ENCODE results near the gene GATB. TPM values are rescaled to one million over a fixed set of nuclear protein-coding genes. Genes with fewer than 3 reads are reported as not detected.

GATB gene
- total RNA-seq, 1 donor from 2014 or later = 17.7 TPM

DNA sequence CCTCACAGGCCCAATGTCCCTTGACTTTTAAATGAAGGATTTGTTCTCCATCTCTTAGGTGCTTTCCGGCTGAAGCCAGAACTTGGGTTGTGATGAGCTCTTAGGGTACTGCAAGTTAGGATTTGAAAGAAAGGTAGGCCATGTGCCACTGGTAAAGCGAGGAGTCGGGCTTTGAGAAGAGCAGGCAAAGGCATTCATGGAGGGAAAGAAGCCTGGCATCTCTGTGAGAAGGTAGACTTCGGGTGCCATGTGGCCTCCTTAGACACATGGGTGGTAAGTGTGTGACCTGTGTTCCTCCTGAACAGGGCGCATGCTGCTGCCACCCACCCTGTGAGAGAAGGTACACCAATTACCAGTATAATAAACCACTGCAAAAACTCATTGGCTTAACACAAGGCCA lies 102.9 kb downstream of the GATB start:
- TF ChIP-seq, protein P1, sequence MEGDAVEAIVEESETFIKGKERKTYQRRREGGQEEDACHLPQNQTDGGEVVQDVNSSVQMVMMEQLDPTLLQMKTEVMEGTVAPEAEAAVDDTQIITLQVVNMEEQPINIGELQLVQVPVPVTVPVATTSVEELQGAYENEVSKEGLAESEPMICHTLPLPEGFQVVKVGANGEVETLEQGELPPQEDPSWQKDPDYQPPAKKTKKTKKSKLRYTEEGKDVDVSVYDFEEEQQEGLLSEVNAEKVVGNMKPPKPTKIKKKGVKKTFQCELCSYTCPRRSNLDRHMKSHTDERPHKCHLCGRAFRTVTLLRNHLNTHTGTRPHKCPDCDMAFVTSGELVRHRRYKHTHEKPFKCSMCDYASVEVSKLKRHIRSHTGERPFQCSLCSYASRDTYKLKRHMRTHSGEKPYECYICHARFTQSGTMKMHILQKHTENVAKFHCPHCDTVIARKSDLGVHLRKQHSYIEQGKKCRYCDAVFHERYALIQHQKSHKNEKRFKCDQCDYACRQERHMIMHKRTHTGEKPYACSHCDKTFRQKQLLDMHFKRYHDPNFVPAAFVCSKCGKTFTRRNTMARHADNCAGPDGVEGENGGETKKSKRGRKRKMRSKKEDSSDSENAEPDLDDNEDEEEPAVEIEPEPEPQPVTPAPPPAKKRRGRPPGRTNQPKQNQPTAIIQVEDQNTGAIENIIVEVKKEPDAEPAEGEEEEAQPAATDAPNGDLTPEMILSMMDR (IDR thresholded peaks at IDR 0.05) = no peak
- intact Hi-C loops (cut with DNase I) = no loop called here
- no peak for DNase-seq

DNA sequence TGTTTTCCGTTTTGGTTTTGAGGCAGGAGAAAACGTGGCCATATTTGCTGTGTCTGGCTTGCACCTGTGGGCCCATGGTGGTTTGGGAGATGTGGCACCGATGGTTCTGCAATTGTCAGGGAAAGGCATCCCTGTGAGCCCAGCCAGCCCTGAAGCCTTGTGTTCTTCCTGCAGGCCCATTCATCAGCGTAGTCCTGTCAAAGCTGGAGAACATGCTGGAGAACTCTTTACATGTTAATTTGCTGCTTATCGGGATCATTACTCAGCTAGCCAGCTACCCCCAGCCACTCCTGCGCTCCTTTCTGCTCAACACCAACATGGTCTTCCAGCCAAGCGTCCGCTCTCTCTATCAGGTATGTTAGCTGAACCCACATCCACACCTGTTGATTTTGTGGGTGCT lies 104.7 kb downstream of the GATB start:
- H3K27me3 ChIP-seq = no peaks in the 10 kb centered on the region
- intact Hi-C loops (cut with DNase I) = no loop called here
- no peaks in the 10 kb centered on the region for H3K4me1 ChIP-seq
- H3K27ac ChIP-seq = no peak overlapping the region
- H3K4me3 ChIP-seq = no peak overlapping the region
- no peak for DNase-seq
- H3K36me3 ChIP-seq = peaks cover 5% of the 10 kb centered on the region
- no peaks in the 10 kb centered on the region for H3K9me3 ChIP-seq
- TF ChIP-seq, protein P1 (IDR thresholded peaks at IDR 0.05) = no peak
- no peak for ATAC-seq

More for the DNA sequence above, 102.9 kb downstream of the GATB start:
- Histone ChIP-seq H3K27ac (no peak overlapping the region), H3K27me3 (no peaks in the 10 kb centered on the region), H3K4me3 (no peak overlapping the region), H3K9me3 (no peaks in the 10 kb centered on the region), H3K36me3 (peaks cover 5% of the 10 kb centered on the region), H3K4me1 (no peaks in the 10 kb centered on the region)
- ATAC-seq = no peak

DNA sequence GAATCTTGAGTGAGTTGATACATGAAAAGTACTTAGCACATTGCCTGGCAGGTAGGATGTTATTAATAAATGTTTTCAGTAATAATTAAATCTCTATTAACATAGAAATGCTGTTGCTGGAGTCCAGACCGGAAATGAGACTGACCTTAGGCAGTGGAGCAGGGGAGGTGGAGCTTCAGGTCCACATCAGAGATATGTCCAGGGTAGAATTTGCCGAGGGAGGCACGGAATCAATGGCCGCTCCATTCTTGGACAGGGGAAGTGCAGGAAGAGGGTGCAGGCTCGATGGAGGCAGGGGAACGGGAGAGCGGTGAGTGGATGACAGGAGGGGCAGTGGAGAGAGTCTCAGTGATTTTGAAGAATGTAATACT lies 107.3 kb downstream of the GATB start:
- TF ChIP-seq, protein P1 (IDR thresholded peaks at IDR 0.05) = no peak
- no peak for ATAC-seq
- intact Hi-C loops (cut with DNase I) = no loop called here

DNA sequence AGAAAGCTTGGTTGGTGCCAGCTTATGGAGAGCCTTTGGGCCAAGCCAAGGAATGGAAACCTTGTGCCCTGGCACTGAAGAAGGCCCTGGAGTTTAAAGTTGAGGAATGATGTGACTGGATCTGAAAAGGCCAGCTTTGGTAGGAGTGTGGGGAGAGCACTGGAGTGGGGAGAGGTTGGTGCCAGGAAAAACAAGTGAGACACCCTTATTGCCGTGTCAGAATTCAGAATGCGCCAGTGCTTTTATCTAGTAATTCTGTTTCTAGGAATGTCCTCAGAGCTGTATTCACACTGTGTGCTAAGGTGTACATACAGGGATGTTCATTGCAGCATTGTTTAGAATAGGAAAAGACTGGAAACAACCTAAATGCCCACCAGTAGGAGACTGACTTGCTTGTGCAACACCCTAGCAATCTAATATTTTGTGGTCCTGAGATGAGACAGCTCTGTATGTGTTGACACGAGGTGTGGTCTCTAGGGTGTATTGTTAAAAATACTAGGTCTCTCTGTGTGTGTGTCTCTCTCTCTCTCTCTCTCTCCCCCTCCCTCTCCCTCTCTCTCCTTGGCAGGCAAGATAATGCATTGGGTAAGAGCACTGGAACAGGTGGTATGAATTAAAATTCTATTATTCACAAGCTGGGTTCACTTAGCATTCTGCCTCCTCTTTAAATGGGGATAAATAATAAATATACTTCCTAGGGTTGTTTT lies 107.8 kb downstream of the GATB start:
- ATAC-seq (no peak), DNase-seq (no peak)
- intact Hi-C loops (cut with DNase I) = no loop called here
- Histone ChIP-seq H3K4me3 (no peak overlapping the region), H3K36me3 (peaks cover 5% of the 10 kb centered on the region), H3K4me1 (no peaks in the 10 kb centered on the region), H3K27me3 (no peaks in the 10 kb centered on the region), H3K9me3 (no peaks in the 10 kb centered on the region), H3K27ac (no peak overlapping the region)
- TF ChIP-seq, protein P1 (IDR thresholded peaks at IDR 0.05) = no peak

More for the DNA sequence above, 107.3 kb downstream of the GATB start:
- Histone ChIP-seq H3K4me3 (no peak overlapping the region), H3K9me3 (no peaks in the 10 kb centered on the region), H3K36me3 (peaks cover 5% of the 10 kb centered on the region), H3K27me3 (no peaks in the 10 kb centered on the region), H3K27ac (no peak overlapping the region), H3K4me1 (no peaks in the 10 kb centered on the region)
- DNase-seq = no peak

DNA sequence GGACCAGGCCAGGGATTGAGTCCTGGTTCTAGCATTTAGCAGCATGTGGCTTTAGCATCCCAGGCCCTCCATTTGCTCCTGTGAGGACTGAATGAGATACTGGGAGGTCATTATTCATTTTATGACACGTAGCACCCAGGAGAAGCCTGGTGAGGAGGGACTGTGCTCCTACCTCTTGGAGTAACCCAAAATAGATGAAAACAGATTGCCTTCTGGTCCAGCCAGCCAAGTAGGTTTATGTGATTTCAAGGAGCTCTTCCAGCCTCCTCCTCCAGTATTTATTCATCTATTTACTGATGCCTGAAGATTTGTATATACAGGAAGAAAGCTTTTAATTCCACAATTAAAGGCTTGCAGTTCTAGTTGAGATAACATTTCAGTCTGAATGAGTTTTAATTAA lies 109.3 kb downstream of the GATB start:
- intact Hi-C loops (cut with DNase I) = no loop called here

More for the DNA sequence above, 109.3 kb downstream of the GATB start:
- no peak for ATAC-seq
- H3K36me3 ChIP-seq = no peaks in the 10 kb centered on the region
- no peak for DNase-seq
- H3K27me3 ChIP-seq = no peaks in the 10 kb centered on the region
- TF ChIP-seq, protein P1 (IDR thresholded peaks at IDR 0.05) = no peak
- H3K9me3 ChIP-seq = no peaks in the 10 kb centered on the region
- no peak overlapping the region for H3K27ac ChIP-seq
- no peaks in the 10 kb centered on the region for H3K4me1 ChIP-seq
- no peak overlapping the region for H3K4me3 ChIP-seq
